UCSD-AML1 (cell line): ENCODE data around the gene CBARP.

Experiments used
- DNase-seq: peaks from one replicate; lab custom pipeline; 2025; ENCODE audit not compliant: unreplicated experiment; lab: John Stamatoyannopoulos, UW

CBARP gene

DNA sequence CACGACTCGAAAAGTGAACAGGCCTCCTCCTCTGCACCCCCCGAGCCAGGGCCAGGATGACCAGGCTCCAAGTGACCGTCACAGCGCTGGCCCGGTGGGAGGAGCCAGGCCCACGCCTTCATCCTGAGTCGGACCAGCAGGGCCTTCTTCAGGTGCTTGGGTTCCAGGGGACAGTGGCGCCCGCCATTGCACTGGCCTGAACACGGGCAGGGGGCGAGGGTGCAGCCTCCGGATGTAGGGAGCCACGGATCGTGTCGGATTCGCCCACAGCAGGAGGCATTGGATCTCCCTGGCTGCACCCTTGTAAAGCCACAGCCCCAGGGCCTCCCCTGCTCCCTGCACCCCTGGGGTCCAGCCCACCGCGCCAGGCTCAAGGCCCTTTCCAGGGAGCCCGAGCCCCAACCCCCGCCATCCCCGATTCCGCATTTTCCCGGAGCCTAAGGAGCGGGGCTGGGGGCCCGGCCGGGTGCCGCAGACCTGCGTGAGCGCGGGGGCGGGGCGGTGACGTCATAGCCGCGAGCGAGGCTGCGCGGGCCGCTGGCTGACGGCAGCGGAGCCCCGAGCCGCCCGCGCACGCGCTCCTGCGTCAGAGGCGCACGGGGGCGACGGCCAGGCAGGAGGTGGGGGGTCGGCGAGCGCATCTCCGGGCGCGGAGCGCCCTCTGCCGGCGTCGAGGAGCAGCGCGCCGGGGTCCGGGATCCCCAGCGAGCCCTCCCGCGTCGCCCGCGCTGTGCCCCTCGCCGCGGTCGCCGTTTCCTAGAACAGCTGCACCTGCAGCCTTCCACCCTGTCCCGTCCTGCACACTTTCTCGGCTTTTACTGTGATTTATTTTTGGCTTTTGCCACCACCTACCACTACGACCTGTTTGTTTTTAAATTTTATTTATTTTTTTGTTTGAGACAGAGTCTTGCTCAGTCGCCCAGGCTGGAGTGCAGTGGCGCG is 2.3 kb upstream of the CBARP start:
- DNase-seq, result peak; percentile 94

DNA sequence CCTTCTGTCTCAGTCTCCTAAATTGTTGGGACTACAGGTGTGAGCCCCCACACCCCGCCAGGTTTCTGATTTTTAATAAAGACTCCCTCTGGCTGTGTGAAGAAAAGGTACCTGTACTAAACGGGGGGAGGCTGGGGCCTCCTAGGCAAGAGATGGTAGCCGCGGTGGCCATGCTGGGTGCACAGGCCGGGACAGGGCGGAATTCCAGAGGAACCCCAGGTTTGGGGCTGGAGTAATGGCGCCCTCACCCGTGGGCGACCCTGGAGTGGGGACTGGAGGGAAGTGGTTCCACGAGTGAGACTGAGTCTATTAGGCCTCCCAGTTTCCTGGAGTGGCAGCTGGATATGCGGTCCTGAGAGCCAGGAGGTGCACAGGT is 1.6 kb upstream of the CBARP start:
- no peak for DNase-seq

DNA sequence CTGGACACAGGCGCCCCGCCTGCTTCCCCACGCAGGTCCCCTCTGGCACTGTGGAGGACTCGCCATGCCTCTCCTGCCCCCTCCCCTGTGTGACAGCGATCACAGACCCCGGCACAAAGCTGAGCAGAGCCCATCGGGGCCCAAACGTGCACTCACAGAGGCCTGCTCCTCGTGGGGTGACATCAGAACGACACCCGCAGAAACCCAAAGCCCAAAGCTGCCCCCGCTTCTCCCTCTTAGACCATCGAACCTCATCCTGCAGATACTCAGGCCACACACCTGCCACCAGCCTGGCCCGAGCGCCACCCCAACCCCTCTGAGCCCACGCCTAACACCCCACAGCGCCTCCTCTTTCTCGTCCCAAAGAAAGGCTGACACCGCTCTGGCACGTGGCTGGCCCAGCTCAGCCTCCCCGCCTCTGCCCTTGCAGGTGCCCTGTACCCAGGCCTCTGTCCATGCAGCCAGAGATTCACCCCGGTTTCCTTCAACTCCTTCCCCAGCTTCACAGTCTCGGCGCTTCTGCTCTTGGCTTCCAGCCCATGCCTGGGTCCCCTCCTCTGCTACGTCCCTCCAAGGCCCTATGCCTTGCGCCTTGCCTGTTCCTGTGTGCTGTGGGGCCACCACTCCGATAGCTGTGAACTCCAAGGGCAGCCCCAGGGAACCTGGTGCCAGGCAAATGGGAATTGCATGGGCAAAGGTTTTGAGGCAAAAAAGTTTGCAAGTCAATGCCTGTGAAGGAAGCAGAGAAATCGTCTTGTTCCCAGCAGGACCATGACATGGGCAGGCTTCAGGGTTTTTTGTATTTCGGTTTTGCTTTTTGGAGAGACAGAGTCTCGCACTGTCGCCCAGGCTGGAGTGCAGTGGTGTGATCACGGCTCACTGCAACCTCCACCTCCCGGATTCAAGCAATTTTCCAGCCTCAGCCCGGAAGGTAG is 831 bp upstream of the CBARP start:
- DNase-seq, result no peak

DNA sequence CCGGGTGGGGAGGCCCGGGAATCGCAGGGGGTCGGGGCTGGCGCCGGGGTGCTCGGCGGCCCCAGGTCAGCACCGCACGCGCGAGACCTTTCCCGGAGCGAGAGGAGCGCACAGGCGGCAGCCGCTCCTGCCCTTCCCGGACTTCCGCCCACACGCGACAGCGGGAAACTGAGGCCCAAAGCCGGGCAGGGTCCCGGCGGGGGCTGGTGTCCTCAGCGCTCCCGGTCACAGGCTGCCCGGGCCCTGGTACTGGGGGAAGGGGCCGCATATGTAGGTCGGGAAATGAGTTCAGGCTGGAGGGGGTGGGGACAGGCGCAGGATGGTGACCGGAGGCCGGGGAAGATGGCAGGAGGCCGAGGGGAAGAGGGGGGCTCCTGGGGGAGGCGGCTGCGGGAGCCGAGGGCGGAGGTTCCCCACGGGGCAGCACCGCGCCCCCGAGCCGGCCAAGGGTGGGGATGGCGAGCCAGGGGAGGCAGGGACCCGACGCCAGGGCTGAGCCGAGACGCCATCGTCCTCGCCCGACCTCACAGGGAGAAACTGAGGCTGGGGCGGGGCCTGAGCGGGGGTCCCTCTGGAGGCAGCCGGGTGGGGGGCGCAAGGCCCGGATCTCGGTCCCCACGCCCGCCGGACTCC is 662 bp downstream of the CBARP start:
- DNase-seq, result no peak

DNA sequence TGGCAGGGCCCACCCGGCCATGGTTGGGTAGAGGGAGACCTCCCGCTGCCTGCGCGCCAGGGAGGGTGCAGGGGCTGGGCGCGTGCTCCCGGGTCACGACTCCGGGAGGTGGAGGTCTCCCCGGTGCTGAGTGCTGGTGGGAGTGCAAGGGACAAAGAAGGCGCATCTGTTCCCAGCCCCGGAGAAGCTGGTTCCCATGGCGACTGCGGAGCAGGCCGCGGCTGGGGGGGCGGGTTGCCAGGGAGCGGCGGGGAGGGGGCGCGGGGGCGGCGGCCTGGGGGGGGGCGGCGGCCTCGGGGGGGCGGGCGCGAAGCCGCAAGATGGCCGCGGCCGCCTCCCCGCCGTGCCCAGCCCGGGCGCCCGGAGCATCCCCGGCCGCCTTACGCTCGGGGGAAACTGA is 1.2 kb downstream of the CBARP start:
- no peak for DNase-seq

DNA sequence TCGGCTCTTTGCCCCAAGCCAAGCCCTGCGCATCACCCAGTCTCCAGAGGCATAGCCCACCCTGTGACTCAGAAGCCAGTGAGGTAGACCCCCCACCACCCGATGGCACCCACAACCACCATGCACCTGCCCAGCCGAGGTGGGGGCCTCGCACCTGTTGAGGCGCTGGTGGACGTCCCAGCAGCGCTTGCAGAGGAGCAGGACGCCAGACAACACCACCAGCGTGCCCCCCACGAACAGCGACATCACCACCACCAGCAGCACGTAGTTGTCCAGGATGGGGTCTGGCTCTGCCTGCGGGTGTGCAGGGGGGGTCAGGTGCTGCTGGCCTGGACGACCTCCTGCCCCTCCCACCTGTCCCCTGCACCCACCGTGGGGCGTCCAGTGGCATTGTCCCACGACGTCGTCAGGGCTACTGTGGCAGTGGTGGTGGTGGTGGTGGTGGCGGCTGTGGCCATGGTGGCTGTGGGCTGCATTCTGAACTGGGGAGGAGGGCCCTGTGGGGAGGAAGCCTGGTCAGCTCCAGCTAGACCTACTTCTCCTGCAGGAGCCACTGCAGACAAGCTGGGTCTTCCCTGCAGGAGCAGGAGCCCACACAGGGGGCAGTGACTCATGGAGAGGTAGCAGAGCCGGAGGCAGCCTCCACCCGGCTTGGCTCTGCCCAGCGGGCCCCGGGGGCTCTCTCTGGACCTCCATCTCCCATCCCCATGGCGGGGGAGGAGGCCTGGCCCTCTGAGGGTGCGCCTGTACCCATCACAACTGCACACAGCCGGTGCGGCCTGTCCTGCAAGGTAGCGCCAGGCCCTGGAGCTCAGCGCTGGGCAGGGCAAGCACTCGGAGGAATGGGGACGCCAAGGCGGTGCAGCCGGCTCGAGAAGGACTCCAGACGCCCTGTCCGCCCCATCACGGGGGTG is 1.9 kb downstream of the CBARP start:
- no peak for DNase-seq

DNA sequence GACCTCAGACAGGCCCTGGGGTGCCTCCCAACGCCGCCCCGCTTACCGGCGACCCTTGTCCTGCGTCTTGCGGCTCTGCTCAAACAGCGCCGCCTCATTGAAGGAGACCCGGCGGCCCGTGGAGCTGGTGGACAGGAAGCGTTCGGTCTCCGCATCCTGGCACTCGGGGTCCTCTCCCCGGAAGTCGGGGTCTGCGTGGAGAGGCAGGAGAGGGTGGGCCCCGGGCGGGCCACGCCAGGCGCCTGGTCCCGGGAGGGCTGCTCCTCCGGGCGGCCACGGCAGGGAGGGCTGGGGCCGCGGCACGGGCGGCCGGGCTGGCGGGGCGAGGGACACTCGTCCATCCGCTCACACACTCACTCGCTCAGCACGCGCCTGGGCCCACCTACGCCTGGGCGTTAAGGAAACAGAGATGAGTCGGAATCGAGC is 2.8 kb downstream of the CBARP start:
- DNase-seq, result no peak

DNA sequence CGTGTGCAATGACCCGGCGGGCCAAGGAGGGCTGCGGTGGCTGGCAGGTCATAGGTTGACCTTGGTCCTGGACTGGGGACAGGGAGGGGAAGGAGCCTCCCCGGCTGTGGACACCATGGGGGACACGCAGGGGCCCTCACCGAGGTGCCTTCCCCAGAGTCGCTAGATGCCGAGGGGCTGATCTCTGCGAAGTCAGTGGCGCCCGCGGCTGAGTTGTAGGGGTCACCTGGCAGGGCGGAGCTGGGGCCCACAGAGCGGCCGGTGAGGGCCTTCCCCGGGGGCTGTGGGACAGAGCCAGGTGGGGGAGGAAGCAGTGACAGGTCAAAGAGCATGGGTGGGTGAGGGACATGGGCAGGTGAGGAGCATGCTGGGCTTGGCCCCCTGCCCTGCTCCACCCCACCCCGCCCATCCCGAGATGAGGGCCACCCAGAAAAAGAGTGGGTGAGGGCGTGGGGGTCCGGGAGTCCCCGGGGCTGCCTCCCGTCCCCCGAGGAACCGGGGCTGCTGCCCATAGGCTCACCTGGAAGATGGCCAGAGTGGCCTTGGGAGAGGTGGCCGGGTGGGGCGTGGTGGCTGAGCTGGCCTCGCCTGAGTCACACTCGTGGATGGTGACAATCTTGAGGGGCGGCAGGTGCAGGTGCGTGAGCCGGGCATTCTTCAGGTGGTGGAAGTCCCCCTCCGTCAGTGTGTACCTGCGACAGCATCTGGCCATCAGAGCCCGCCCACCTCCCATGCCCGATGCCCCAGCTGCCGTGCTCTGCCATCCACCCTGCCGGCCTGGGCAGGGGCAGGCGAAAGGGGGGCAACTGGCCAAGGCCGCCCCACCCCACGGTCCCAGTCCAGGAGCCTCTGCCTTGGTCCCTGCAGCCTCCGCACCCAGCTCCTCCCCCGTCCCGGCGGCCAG is 3.5 kb downstream of the CBARP start:
- no peak for DNase-seq

DNA sequence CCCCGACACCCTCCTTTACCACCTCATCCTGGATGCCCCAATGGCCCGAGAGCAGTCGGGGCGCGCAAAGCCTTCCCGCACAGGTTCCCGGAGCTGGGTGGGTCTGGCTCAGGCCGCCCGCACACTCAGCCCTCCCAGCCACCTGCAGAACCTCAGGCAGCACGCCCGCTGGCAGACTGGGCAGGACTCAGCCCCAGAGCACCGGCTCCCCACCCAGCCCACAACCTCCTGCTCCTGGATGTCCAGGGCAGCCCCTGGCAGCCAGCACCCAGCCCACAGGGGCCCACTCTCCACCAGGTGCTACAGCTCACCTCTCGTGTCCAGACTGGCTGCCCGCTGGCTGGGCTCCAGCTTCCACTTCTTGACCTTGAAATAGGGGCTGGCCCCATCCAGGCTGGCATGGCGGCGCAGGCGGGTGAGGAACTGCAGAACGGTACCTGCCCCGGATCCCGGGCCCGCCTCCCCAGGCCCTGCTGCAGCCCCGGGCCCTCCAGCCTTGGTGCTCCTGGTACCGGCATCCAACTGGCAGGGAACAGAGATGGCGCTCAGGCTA is 4.6 kb downstream of the CBARP start:
- DNase-seq, result no peak

DNA sequence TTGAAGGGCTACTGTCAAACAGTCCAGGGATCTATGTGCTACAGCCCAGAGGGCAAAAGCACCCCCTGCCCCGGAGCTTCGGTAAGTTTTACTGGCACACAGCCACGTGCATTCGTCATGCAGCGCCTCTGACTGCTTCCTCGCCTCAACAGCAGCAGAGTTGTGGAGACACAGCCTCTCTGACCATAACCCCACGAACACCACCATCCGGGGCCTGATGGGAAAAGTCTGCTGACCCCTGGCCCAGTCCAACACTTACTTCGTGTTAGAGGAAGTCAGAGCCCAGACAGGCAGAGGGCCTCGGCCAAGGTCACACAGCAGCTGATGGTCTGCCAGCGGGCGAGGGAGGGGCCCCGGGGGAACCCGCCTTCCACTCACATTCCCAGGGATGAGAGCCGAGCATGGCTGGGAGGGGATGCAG is 5.1 kb downstream of the CBARP start:
- no peak for DNase-seq

DNA sequence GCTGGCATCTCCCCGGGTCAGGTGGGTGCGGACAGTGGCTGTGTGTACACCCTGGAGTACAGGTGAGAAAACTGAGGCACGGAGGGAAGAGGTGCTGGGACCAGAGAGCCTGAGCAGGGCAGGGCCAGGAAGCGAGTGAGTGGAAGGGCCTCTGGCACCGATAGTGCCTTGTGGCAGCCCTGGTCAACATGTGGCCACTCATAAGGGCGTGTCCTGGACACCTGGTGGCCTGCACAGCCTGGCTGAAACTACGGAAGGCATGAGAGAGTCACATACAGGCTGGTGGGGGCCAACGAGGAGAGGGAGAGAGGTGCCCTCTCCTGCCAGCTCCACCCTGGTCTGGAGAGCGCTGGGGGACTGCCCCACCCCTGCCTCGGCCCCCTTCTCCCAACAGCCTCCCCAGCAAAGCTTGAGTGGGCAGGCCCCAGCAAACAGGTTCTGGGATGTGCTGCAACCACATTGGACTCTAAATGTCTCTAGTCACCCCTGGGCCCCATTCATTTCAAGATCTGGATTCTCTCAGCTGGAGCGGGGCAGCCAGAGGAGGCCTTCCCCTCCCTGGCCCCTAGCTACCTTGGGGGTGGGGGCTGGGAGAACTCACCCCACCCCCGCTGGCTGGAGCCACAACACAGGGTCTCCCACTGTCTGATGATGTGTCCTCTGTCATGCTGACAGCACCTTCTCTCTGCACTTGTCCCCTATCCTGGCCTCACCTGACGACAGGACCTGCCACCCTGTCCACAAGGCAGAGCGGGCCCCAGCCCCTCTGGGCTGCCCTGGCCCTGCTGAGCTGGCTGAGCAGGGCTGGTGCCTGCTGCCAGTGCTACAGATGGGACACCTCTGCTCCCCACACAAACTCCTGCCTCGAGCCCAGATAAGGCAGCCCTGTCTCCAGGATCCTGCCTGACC is 5.8 kb downstream of the CBARP start:
- peak; percentile 20 for DNase-seq

DNA sequence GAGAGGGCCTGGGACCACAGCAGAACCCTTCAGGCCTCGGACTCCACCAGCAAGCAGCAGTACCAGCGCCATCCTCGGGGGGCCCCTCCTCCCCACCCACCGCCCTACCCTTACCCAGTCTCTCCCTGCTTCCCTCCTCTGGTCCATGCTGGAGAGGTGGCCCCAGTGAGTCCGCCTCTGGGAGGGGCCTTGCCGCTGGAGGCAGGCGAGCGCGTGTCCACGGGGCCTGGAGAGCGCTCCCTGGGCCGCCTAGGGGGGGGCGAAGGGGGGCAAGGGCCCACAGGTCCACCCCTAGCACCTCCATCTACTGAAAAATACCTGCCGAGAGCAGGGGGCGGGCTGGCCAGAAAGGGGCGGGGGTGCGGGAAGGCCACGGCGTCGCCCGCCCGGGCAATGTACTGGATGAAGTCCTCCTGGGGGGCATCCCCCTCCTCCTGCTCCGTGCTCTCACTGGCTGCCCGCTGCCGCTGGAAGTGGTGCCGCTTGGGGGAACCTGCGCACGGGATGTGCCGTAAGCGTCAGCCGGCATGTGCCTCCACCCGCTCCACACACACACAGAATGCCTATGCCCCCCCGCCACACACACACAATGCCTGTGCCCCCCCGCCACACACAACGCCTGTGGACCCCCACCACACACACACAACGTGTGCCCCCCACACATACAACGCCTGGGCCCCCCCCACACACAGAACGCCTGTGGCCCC is 6.9 kb downstream of the CBARP start:
- no peak for DNase-seq

DNA sequence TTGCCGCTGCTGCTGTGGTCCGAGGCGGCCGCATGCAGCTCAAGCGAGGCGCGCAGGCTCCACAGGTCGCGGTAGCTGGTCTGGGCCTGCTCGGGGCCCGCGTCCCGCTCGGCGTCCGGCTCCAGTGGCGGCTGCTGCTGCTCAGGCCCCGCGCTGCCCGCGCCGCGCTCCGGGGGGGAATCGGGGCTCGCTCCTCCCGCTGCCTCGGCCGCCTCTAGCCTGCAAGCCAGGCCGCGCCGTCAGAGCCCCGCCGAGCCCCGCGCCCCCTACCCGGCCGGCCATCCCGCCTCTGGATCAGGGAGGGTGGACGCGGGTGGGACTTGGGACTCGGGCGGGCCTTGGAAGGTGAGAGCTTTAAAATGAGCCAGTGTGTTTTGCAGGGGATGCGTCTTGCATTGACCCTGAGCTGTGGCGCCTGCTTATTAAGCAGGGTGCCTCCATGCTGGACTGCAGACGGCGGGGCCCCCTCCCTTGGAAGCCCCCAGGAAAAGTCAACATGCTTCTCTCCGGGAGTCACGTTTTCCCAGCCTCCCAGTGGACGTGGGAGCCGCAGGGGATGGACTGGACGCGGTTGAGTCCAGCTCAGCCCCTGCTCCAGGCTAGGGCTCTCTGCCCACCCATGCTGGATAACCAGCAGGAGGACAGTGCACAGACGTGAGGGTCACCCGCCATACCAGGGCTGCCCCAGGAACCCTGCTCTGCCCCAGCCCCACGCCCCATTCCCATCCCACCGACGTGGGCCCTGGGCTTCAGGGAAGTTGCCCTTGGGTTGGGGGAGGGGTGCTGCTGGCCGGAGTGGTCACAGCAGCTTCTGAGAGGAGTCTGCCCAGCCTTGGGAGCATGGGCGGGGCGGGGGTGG is 7.7 kb downstream of the CBARP start:
- DNase-seq, result no peak

DNA sequence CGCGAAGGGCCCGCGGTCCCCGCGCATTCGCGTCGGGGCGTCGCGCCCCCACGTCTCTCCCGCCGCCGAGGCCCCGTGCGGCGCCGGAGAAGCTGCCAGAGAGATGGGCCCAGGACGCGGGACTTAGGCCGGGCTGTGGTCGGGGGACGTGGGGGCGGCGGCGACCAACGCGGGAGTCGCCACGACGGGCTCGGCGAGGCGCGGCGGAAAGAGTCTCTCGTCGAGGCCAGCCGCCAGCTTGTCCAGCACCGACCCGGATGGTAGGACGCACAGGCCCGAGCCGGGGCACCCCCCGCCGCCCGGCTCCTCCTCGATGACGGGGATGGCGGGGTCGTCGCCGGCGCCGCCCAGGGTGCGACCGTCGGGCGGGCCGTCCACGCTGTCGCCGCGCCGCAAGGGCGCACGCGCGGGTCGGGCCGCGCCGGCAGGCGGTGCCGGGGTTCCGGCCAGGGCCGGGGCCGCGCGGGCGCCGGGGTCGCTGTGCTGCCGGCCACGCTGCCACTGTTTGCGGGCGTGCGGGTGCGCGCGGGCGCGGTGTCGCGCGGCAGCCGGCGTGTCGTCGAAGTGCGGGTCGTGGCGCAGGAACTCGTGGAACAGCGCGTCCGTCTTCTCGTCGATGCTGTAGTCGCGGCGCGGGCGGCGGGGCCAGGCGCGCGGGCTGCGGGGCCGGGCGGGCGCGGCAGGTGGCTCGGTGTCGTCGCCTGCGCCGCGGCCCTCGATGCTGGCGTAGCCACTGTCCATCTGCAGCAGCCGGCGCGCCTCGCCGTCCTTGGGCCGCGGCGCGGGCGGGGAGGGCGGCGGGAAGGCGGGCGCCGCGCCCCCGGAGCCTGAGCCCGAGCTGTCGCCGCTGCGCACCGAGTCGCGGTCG is 8.5 kb downstream of the CBARP start:
- no peak for DNase-seq

DNA sequence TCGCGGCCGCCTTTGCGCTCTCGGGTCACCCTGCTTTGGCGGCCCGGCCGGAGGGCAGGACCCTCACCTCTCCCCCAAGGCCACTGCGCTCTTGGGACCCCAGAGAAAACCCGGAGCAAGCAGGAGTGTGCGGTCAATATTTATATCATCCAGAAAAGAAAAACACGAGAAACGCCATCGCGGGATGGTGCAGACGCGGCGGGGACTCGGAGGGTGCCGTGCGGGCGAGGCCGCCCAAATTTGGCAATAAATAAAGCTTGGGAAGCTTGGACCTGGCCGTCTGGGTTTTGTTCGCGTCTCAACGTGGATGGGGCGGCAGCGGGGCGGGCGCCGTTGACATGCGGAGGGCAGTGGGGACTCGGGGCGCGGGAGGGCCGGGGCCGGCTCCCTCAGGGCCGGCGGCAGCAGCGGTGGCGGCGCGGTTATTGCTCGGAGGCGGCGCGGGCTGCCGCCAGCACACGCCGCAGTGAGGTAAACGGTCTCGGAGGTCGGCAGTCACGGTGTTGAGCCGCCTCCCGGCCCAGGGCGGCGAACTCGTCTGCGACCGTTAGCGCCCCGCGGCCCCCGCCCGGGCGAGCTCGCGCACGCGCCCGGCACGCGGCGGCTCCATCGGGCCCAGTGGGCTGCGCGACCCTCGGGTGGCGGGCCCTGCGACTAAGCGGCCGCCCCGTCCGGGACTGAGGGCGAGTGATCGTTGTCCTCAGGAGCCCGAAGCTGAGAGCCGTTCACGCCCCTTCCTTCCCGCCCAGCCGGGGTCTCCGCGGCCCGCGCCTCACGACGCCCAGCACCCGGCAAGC is 9.4 kb downstream of the CBARP start:
- DNase-seq, result no peak
